Activated CD8-positive, alpha-beta memory T cell treated with anti-CD3 and anti-CD28 coated beads, Interleukin-2, amount 50 U/mL, for 24 hours (primary cell): ENCODE data around the gene ATAD3C.
A peak's percentile ranks its signal among the peaks of the same experiment; 100 is the strongest.
"Not testable (repeated sequence)": the region's sequence is repeated elsewhere in the genome, so short reads cannot be mapped to it uniquely, and the experiment has no call there.

Experiments used
- DNase-seq: peaks from one replicate; pipeline ENCODE4 v3.0.0-alpha.2; 2020; ENCODE audit errors: extremely low read depth

Gene ATAD3C

GRCh38 chr1:1472053-1472876, 22.8 kb downstream of the ATAD3C start:
- not testable (repeated sequence) for DNase-seq

- DNase-seq: not testable (repeated sequence)
Measured at GRCh38 chr1:1476011-1476410, 26.5 kb downstream of the ATAD3C start.

- DNase-seq: no peak
Measured at GRCh38 chr1:1477206-1477605, 27.7 kb downstream of the ATAD3C start.

- no peak for DNase-seq
Measured at GRCh38 chr1:1479547-1480487, 30.3 kb downstream of the ATAD3C start.

GRCh38 chr1:1480488-1480867, 31.0 kb downstream of the ATAD3C start:
- not testable (repeated sequence) for DNase-seq

GRCh38 chr1:1481811-1482210, 32.3 kb downstream of the ATAD3C start:
- DNase-seq: not testable (repeated sequence)

GRCh38 chr1:1482856-1483255, 33.4 kb downstream of the ATAD3C start:
- no peak for DNase-seq

GRCh38 chr1:1483714-1484113, 34.2 kb downstream of the ATAD3C start:
- no peak for DNase-seq

GRCh38 chr1:1484976-1485750, 35.7 kb downstream of the ATAD3C start:
- DNase-seq: not testable (repeated sequence)

GRCh38 chr1:1485755-1486317, 36.3 kb downstream of the ATAD3C start:
- DNase-seq: not testable (repeated sequence)

- no peak for DNase-seq
Measured at GRCh38 chr1:1487701-1488100, 38.2 kb downstream of the ATAD3C start.

- DNase-seq: no peak
Measured at GRCh38 chr1:1489231-1489630, 39.7 kb downstream of the ATAD3C start.

GRCh38 chr1:1489861-1490260, 40.4 kb downstream of the ATAD3C start:
- no peak for DNase-seq

- DNase-seq: no peak
Measured at GRCh38 chr1:1490633-1491230, 41.2 kb downstream of the ATAD3C start.

- DNase-seq: no peak
Measured at GRCh38 chr1:1491601-1492000, 42.1 kb downstream of the ATAD3C start.

GRCh38 chr1:1494311-1494710, 44.8 kb downstream of the ATAD3C start:
- not testable (repeated sequence) for DNase-seq

- not testable (repeated sequence) for DNase-seq
Measured at GRCh38 chr1:1495461-1495975, 46.0 kb downstream of the ATAD3C start.

GRCh38 chr1:1504777-1505365, 55.4 kb downstream of the ATAD3C start:
- peak; percentile 28 for DNase-seq

GRCh38 chr1:1505366-1505798, 55.9 kb downstream of the ATAD3C start:
- DNase-seq: not testable (repeated sequence)

- DNase-seq: not testable (repeated sequence)
Measured at GRCh38 chr1:1505801-1506200, 56.3 kb downstream of the ATAD3C start.
